RWPE1 (cell line): Measurements from ENCODE around the gene AK5.

Source experiments
- CTCF ChIA-PET: fragments of 350-600 bp; sonication (Branson Sonifier 250); formaldehyde crosslinking; extraction: SDS; loops from one replicate; lab custom pipeline; 2021; lab: Yijun Ruan, JAX
- POLR2A ChIA-PET: fragments of 400-600 bp; formaldehyde crosslinking; extraction: SDS; loops from one replicate; lab custom pipeline; 2020; ENCODE audit warnings: antibody characterized with exemption; ENCODE audit not compliant: low non-redundant PET; lab: Yijun Ruan, JAX
- DNase-seq: peaks from one replicate; pipeline ENCODE4 v3.0.0; 2012; ENCODE audit warnings: low spot score
- H3K27ac ChIP-seq: fragments of 450-650 bp; 2 replicates; pipeline ENCODE4 v1.5.1; 2017
- CTCF ChIP-seq: fragments of 450-650 bp; conservative IDR thresholded peaks from 2 replicates; pipeline ENCODE4 v1.5.1; 2017; ENCODE audit warnings: low read depth, mild to moderate bottlenecking

AK5 gene

GRCh38 chr1:77446841-77447555, 165.2 kb downstream of the AK5 start:
- ChIA-PET CTCF (no interaction called here), POLR2A (no interaction called here)
- no peak for TF ChIP-seq CTCF
- no peak overlapping the region for H3K27ac ChIP-seq
- DNase-seq, result no peak

- POLR2A ChIA-PET, result no interaction called here
- DNase-seq, result no peak
- CTCF ChIA-PET, result no interaction called here
- no peak for TF ChIP-seq CTCF
- no peak overlapping the region for H3K27ac ChIP-seq
Measured at GRCh38 chr1:77447669-77448068, 165.8 kb downstream of the AK5 start.

GRCh38 chr1:77459881-77460280, 178.1 kb downstream of the AK5 start:
- H3K27ac ChIP-seq, result no peak overlapping the region
- CTCF ChIA-PET, result interaction anchor here (0.5 kb wide), 1 partner anchor 1249 kb away, joined by 3 read pairs; no protein-coding TSS in a partner anchor
- no peak for TF ChIP-seq CTCF
- POLR2A ChIA-PET, result no interaction called here
- no peak for DNase-seq

GRCh38 chr1:77461691-77462090, 179.9 kb downstream of the AK5 start:
- CTCF ChIA-PET, result no interaction called here
- POLR2A ChIA-PET, result no interaction called here
- no peak for DNase-seq
- no peak overlapping the region for H3K27ac ChIP-seq
- no peak for TF ChIP-seq CTCF

GRCh38 chr1:77463216-77463615, 181.4 kb downstream of the AK5 start:
- CTCF ChIA-PET, result no interaction called here
- POLR2A ChIA-PET, result no interaction called here
- H3K27ac ChIP-seq, result no peak overlapping the region
- no peak for DNase-seq
- no peak for TF ChIP-seq CTCF

- ChIA-PET POLR2A (no interaction called here), CTCF (interaction anchor here (0.9 kb wide), 1 partner anchor 8 kb away, joined by 4 read pairs; no protein-coding TSS in a partner anchor)
- H3K27ac ChIP-seq, result no peak overlapping the region
- no peak for TF ChIP-seq CTCF
- no peak for DNase-seq
Measured at GRCh38 chr1:77465139-77465538, 183.3 kb downstream of the AK5 start.
